ENCODE data around the gene LDLRAD1. TPM values are rescaled to one million over a fixed set of nuclear protein-coding genes. Genes with fewer than 3 reads are reported as not detected.

LDLRAD1 gene
- total and polyA plus RNA-seq, 2 of the 13 experiments (the other 11 are each of a cell fraction or from before 2014, with no cell fraction given) = 2.5 to 14.0 TPM

DNA sequence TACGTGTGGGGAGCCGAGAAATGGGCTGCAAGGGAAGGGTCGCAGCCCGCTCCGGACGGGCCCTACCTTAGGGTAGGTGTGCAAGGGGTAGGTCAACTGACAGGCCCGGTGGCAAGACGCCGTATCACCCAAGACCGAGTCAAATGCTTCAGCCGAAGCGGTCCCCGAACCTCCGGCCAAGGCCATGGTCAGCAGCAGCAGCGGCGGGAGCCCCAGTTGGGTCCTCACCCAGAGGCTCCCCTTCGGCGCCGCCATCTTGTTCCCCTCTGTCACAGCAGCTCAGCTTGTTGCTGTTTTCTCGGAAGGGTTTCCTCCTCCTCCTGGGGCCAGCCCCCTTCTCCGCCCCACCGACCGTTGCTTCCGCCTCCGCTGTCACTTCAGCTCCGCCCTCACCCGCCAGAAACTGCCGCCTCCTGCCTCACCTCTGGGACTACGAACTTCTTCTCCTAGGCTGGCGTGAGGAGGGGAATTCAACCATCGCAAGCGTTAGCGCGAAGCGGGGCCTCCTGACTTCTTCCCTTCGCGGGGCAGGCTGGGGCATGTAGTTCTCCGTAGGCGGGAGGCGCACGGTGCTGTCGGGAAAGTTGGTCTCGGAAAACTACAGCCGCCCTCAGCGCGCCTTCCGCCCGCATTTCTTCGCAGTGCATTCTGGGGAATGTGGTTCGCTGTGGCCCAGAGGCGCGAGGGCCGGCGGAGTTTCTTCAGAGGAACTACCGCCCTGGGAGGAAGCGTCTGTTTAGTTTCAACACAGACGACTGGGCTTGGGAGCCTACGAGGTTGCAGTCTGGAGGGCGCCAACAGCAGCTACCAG is 35.2 kb upstream of the LDLRAD1 start, which contains the start of the genes TCEANC2 and TMEM59 (continued):
- TF ChIP-seq, protein P1, sequence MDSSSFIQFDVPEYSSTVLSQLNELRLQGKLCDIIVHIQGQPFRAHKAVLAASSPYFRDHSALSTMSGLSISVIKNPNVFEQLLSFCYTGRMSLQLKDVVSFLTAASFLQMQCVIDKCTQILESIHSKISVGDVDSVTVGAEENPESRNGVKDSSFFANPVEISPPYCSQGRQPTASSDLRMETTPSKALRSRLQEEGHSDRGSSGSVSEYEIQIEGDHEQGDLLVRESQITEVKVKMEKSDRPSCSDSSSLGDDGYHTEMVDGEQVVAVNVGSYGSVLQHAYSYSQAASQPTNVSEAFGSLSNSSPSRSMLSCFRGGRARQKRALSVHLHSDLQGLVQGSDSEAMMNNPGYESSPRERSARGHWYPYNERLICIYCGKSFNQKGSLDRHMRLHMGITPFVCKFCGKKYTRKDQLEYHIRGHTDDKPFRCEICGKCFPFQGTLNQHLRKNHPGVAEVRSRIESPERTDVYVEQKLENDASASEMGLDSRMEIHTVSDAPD (CRISPR knock-in tag; IDR thresholded peaks at IDR 0.05) = no peak
- TF ChIP-seq, protein P2, sequence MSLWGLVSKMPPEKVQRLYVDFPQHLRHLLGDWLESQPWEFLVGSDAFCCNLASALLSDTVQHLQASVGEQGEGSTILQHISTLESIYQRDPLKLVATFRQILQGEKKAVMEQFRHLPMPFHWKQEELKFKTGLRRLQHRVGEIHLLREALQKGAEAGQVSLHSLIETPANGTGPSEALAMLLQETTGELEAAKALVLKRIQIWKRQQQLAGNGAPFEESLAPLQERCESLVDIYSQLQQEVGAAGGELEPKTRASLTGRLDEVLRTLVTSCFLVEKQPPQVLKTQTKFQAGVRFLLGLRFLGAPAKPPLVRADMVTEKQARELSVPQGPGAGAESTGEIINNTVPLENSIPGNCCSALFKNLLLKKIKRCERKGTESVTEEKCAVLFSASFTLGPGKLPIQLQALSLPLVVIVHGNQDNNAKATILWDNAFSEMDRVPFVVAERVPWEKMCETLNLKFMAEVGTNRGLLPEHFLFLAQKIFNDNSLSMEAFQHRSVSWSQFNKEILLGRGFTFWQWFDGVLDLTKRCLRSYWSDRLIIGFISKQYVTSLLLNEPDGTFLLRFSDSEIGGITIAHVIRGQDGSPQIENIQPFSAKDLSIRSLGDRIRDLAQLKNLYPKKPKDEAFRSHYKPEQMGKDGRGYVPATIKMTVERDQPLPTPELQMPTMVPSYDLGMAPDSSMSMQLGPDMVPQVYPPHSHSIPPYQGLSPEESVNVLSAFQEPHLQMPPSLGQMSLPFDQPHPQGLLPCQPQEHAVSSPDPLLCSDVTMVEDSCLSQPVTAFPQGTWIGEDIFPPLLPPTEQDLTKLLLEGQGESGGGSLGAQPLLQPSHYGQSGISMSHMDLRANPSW (CRISPR knock-in tag; IDR thresholded peaks at IDR 0.05; ENCODE audit: borderline replicate concordance) = no peak; the same call in 1 of the 2 replicates
- TF ChIP-seq FLYWCH1 (CRISPR knock-in tag; IDR thresholded peaks at IDR 0.05) (no peak), IKZF1 (IDR thresholded peaks at IDR 0.05) (no peak), MEF2D (CRISPR knock-in tag; IDR thresholded peaks at IDR 0.05) (no peak; the same call in 1 of the 2 replicates), ZNF614 (CRISPR knock-in tag; IDR thresholded peaks at IDR 0.05; ENCODE audit: borderline replicate concordance) (peak; percentile 48; the same call in 1 of the 2 replicates), TBP (CRISPR knock-in tag; IDR thresholded peaks at IDR 0.05) (no peak), ZNF496 (CRISPR knock-in tag; IDR thresholded peaks at IDR 0.05; ENCODE audit: insufficient replicate concordance) (no peak), ZSCAN21 (CRISPR knock-in tag; IDR thresholded peaks at IDR 0.05; ENCODE audit: borderline replicate concordance) (no peak; the same call in 1 of the 2 replicates), SALL2 (CRISPR knock-in tag; IDR thresholded peaks at IDR 0.05) (0 out of 2 replicates have a peak, but pooled peaks have one; percentile 52), ZFP1 (CRISPR knock-in tag; IDR thresholded peaks at IDR 0.05) (no peak), MED8 (CRISPR knock-in tag; IDR thresholded peaks at IDR 0.05; ENCODE audit: insufficient replicate concordance) (no peak)
- TF ChIP-seq, protein P3, sequence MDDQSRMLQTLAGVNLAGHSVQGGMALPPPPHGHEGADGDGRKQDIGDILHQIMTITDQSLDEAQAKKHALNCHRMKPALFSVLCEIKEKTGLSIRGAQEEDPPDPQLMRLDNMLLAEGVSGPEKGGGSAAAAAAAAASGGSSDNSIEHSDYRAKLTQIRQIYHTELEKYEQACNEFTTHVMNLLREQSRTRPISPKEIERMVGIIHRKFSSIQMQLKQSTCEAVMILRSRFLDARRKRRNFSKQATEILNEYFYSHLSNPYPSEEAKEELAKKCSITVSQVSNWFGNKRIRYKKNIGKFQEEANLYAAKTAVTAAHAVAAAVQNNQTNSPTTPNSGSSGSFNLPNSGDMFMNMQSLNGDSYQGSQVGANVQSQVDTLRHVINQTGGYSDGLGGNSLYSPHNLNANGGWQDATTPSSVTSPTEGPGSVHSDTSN (CRISPR knock-in tag; IDR thresholded peaks at IDR 0.05; ENCODE audit: borderline replicate concordance) = no peak
- TF ChIP-seq, protein P4, sequence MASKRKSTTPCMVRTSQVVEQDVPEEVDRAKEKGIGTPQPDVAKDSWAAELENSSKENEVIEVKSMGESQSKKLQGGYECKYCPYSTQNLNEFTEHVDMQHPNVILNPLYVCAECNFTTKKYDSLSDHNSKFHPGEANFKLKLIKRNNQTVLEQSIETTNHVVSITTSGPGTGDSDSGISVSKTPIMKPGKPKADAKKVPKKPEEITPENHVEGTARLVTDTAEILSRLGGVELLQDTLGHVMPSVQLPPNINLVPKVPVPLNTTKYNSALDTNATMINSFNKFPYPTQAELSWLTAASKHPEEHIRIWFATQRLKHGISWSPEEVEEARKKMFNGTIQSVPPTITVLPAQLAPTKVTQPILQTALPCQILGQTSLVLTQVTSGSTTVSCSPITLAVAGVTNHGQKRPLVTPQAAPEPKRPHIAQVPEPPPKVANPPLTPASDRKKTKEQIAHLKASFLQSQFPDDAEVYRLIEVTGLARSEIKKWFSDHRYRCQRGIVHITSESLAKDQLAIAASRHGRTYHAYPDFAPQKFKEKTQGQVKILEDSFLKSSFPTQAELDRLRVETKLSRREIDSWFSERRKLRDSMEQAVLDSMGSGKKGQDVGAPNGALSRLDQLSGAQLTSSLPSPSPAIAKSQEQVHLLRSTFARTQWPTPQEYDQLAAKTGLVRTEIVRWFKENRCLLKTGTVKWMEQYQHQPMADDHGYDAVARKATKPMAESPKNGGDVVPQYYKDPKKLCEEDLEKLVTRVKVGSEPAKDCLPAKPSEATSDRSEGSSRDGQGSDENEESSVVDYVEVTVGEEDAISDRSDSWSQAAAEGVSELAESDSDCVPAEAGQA (IDR thresholded peaks at IDR 0.05; ENCODE audit: low read depth) = peak; percentile 73
- TF ChIP-seq, protein P4 (CRISPR knock-in tag; IDR thresholded peaks at IDR 0.05; ENCODE audit: borderline replicate concordance) = no peak

Measured in HepG2 (cell line).